Ecto neural progenitor cell (in vitro differentiated cells): Measurements from ENCODE around the gene SLC30A1.
"Not testable (repeated sequence)": the region's sequence is repeated elsewhere in the genome, so short reads cannot be mapped to it uniquely, and the experiment has no call there.

ENCODE experiments used
- DNase-seq: peaks from one replicate; pipeline ENCODE4 v3.0.0-alpha.2; 2018; ENCODE audit warnings: low spot score

The SLC30A1 gene, protein sequence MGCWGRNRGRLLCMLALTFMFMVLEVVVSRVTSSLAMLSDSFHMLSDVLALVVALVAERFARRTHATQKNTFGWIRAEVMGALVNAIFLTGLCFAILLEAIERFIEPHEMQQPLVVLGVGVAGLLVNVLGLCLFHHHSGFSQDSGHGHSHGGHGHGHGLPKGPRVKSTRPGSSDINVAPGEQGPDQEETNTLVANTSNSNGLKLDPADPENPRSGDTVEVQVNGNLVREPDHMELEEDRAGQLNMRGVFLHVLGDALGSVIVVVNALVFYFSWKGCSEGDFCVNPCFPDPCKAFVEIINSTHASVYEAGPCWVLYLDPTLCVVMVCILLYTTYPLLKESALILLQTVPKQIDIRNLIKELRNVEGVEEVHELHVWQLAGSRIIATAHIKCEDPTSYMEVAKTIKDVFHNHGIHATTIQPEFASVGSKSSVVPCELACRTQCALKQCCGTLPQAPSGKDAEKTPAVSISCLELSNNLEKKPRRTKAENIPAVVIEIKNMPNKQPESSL

DNA sequence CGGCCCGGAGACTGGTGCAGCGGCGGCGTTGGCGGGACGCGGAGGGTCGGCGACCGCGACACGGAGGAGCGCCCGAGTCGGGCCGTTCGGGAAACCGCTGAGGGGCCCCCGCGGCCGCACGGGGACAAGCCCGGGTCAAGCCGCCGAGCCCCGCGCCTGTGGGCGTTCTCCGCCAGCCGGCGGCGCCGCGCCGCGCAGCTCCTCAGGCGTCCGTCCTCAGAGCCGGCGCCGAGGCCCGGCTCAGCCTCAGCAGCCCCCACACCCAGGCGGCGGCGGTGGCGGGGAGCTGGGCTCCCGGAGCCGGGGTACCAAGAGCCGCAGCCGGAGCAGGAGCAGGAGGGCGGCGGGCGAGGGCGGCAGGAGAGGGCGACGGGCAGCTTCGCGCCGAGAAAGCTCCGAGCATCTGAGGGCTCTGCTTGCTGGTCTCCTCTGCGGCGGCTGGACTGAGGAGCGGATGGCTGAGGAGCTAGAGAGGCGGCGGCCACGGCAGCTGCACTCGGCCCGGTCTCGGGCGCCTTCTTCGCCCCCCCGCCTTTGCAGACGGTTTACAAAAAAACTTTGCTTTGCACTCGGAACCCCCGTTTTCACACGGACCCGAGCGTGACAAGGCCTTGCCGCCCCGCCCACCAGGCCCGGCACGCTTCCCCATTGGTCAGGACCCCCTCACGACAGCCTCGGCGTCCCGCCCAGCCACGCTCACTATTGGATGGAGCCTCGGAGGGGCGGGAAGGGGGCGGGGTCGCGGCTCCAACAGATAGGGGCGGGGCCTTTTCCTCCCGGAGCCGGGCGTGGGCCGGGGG is at the start of gene SLC30A1:
Gene SLC30A1 (minus strand): TSS at position 522 of the 800 bp plus-strand sequence. CDS start 549 bp downstream, outside the sequence.
- DNase-seq, result peak; percentile 98

GRCh38 chr1:211628417-211628816 is 49.5 kb upstream of the SLC30A1 start:
- DNase-seq, result no peak

DNA sequence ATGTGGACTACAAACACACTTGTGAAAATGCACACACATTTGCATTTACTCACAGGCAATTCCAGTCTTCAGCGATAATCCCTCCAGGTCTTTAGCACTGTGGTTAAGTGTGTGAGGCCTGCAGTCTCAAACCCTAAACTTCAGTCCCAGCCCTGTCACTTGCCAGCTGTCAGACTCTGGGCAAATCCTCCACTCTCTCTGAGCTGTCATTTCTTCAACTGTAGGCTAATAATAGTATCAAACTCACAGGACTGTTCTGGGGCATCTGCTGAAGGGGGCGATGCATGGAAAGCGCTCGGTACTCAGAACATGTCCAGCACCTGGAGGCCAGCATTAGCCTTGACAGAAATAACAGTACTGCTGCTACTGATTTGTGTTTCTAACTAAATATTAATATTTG is 48.3 kb upstream of the SLC30A1 start:
- DNase-seq, result no peak

DNA sequence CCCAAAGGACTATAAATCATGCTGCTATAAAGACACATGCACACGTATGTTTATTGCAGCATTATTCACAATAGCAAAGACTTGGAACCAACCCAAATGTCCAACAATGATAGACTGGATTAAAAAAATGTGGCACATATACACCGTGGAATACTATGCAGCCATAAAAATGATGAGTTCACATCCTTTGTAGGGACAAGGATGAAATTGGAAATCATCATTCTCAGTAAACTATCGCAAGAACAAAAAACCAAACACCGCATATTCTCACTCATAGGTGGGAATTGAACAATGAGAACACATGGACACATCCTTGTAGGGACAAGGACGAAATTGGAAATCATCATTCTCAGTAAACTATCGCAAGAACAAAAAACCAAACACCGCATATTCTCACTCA is 46.9 kb upstream of the SLC30A1 start:
- DNase-seq, result not testable (repeated sequence)

DNA sequence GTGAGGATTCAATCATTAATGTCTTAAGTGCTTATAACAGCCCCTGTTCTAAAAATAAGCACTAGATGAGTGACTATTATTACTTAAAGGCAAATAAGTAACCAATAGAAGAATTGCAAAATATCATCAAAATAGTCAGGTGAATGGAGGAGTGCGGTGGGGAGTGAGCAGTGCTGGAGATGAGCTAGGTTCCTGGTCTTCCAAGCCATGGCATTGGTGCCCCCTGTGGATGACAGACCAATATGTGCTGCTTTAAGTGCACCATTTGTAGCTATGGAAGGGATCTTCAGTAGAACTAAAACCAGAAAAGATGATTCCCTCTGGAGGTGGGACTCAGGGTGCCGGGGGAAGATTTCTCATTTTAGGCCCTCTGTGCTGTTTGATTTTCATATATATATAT is 46.1 kb upstream of the SLC30A1 start:
- no peak for DNase-seq

DNA sequence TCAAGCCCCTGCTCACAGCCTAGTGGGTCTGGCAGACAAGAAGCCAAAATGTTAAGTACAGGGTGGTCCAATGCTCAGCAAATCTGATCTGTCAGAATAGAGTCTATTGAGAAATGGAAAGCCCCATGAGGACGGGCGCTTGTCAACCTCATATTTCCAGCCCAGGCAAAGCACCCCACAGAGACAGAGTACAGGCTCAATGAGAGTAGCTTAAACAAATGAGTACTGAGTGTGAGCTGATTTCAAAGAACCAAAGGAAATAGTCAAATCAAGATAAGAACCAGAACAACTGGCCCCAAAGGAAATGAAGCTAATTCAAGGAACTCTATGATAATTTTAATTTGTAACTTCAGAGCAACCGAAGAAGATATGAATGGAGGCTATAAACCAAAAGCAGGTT is 44.6 kb upstream of the SLC30A1 start:
- DNase-seq, result no peak

DNA sequence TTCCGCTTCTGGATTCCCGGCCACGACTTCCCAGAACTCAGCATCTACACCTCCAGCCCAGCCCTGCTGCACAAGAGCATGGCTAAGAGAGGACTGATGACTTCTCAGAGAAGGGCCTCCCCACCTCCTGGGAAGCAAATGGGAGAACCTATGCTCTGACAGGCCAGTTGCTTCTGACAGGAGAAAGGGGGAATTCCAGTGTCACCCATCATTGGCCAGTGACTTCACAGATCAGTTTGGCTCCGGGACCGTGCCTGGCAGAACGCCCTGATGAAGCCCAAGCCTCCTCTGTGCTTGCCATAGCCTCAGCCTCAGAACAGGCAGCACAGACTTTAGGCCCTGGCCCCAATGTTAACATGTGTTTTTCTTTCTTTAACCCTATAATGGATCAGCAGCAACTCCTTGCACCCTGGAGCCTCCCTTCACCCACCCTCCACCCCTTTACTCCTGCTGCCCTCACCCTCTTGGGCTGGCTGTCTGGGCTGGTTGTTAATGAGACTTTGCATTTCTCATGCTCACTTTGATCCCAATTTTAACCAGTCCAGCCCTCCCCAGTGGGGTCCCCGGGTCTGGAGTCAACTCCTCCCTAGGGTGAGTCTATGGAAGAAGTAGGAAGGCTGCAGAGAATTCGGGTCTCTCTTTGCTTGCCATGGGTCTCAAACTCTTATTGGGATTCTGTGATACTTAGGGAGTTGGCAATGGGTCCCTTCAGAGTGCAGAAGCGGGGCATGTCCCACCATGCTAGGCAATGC is 42.7 kb upstream of the SLC30A1 start:
- no peak for DNase-seq

GRCh38 chr1:211620097-211620496 is 41.1 kb upstream of the SLC30A1 start:
- no peak for DNase-seq

DNA sequence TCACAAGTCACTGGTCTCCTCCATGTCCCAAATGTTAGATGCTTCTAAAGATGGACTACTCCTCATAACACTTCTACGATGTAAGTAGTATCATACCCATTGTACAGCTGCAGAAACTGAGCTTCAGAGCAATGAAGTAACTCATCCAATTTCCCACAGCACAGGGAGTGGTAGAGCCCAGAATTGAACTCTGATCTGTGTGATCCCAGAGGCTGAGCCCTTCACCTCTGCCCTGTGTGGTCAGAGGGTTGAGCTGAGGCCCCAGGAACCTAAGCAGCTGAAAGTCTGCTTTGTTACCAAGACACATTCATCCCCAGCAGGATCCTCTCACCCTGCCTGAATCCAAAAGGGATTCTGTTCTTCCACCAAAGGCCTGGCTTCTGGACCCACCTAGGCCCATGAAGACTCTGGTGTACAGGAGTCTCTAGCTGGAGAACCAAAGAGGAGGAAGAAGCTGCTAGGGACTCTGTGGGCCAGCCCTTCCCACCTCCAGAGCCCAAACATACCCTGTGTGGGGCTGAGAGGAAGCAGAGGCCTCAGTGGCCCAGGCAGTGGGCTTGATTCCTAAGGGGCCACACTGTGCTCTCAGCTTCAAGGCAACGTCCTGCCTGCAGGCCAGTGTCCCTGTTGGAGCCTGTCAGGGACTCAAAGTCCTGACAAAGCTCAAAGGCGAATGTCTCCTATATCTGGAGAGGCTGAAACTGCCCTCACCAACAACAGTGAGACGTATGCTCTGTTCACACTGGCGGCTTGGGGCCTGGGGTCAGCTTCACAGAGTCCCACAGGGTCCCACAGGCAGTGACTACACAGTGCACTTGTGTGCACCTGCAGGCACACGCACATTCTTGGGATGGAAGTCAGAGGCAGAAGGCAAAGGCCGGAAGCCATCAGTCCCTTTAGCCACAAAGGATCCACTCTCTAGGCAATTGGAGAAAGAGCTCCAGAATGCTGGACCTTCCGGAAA is 40.4 kb upstream of the SLC30A1 start:
- DNase-seq, result no peak

GRCh38 chr1:211616965-211617297 is 38.0 kb upstream of the SLC30A1 start:
- DNase-seq, result no peak

DNA sequence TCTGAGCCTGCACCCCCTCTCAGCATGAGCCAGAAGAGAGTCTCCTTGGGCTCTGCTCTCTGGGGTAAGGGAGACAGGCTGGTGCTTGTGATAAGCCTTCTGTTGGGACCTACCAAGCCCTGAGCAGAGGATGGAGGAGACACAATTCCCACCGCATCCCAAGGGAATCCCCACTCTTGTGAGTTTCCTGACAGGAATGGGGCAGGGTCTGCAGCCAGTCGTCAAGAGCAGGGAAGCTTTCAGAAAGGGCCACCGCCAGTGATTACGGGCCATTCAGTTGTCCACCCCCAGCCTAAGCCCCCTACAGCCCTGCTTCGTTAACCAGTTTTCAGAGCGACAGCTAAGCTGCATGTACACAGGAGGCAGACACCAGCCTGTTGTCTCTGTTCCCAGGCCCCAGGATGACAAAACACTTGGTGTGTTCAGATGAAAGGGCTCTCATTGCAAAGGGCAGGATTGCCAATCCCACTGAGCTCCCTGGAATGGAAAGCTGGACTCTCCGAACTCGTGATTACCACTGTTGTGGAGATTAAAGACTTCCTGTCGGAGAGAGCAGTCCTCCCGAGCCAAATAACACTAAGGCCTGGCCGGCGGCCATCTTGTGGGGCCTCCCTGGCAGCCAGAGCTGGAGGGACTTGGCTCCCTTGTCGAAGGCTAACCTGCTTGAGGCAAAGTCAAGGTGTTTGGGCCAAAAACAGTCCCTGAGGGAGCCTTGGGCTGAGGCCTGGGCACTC is 37.4 kb upstream of the SLC30A1 start:
- no peak for DNase-seq

- no peak for DNase-seq
Observed at GRCh38 chr1:211614615-211615014, 35.7 kb upstream of the SLC30A1 start.

DNA sequence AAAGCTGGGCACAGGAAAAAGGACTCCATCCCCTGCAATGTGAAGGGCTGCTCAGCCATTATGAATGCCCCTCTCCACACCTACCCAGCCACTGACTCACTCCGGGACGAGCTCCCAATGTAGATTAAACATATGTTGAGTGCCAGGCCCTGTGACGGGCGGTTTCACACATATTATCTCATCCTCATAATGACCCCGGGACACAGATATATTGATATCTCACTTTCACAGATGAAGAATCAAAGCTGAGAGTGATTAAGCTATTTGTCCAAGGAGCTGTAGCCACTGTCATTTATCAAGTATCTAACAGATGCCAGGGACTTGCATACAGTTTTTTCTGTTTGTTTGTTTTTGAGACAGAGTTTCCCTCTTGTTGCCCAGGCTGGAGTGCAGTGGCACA is 35.0 kb upstream of the SLC30A1 start:
- DNase-seq, result no peak

DNA sequence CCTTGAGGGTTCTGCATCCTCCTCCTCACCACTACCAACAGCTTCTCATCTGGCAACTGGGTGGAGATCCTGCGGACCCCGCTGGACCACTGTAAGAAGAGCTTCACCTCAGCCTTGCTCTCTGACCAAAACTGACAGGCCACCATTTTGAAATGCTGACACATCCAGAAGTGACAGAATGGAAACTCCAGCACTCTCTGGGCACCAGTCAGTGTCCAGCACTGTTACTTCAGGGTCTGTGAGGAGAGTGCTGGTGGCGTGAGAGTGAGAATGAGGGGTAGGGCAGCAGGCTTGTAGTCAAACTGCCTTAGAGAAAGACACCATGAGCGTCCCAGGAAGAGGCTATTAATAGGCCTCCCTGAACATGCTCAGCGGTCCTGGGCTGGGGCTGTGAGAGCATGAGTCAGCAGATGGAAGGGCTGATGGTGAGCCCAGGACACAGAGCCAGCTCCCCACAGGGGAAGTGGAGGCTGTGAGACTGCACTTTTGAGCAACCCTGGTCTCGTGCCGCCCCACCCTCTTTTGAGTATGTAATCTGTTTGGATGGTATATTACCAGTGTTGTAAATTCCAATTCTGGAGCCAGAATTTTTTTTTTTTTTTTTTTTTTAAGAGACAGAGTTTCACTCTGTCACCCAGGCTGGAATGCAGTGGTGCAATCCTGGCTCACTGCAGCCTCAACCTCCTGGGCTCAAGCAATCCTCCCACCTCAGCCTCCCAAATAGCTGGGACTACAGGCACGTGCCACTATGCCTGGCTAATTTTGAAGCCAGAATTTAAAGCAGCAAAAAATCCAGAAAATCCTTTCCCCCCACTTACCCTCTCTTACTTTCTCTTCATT is 34.4 kb upstream of the SLC30A1 start:
- DNase-seq, result no peak

DNA sequence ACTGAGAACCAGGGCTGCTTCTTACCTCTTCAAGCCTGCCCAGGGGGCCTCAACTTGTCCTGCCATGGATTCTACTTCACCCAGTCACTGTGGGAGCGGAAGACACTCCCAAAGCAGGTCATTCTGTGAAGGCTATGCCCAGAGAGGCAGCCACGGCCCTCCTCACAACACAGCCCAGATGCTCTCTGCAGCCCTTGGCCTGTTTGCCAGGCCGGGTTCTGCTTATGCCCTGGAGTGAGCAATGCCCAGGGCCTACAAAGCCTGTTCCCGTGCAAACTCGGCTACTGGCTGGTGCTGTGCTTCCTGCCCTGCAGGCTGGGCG is 33.8 kb upstream of the SLC30A1 start:
- no peak for DNase-seq

- DNase-seq, result no peak
Observed at GRCh38 chr1:211611818-211612217, 32.9 kb upstream of the SLC30A1 start.

GRCh38 chr1:211610779-211611556 is 32.0 kb upstream of the SLC30A1 start:
- no peak for DNase-seq

DNA sequence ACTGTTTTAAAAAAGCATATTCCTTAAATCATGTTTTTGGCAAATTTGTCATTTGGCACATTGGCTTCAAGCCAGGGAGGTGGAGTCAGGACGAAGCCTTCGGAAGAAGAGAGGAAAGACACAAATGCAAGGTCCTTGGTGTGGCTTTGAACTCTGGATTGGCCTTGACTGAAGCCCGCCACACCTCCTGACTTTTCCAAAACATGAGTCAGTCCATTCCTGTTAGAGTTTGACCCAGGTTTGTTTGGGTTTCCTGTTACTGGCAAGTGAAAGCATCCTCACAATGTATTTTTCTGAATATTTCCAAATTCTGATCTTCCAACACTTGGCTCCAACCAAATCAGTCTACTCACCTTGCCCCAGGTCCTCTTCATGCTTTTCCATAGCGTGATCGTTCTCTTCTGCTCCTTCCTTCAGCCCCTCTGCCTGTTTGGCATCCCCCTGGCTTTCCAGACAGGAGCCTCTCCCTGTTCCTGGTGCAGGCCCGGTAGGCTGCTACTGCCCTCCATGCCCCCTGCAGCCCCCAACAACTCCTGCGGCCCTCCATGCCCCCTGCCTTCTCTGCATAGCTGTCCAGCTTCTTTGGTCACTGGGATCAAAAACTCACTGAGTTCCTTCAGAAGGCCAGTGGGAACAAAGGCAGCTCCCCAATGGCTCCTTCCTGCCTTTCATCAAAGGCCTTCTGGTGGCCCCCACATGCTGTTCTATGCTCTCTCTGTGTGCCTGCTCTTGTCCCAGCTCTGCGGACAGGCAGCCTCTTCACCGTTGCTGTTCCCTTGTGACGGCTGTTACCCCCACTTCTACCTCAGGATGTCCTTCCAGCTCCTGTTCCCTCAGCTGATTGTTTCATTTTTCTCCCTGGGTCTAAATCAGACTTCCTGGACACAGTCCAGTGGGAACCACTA is 30.4 kb upstream of the SLC30A1 start:
- no peak for DNase-seq
